Breast epithelium (tissue), 4 donors: ENCODE measurements around the gene JSRP1. TPM values are rescaled to one million over a fixed set of nuclear protein-coding genes. Genes with fewer than 3 reads are reported as not detected.

Experiments used
- DNase-seq, 2 donors: peaks; one replicate each; pipeline ENCODE4 v3.0.0-alpha.2; 2019; ENCODE audit warnings: low spot score in 2 of 2
- H3K27ac ChIP-seq, 2 donors: fragments of 200-600 bp; sonication (generic) in 1 of 2; one replicate each; pipeline ENCODE4 v1.5.1; 2016 to 2019; ENCODE audit warnings: mild to moderate bottlenecking in 1 of 2
- H3K27me3 ChIP-seq, 2 donors: fragments of 200-600 bp; sonication (generic) in 1 of 2; one replicate each; pipeline versions ENCODE4 v1.5.1 to v1.6.0; 2017 to 2019; ENCODE audit warnings: control low read depth in 1 of 2, mild to moderate bottlenecking in 1 of 2
- H3K36me3 ChIP-seq: fragments of 200-600 bp; one replicate; pipeline ENCODE4 v1.5.1; 2019
- H3K4me1 ChIP-seq, 2 donors: fragments of 200-600 bp; sonication (generic); one replicate each; pipeline ENCODE4 v1.5.1; 2016 to 2019; ENCODE audit warnings: control low read depth in 1 of 2
- H3K4me3 ChIP-seq, 3 donors: fragments of 200-600 bp; sonication (generic); 1 replicate in 2 of 3; 2 replicates in 1 of 3; pipeline ENCODE4 v1.5.1; 2016 to 2019; ENCODE audit warnings: mild to moderate bottlenecking in 3 of 3, moderate library complexity in 2 of 3
- H3K9me3 ChIP-seq, 2 donors: fragments of 200-600 bp; sonication (generic) in 1 of 2; one replicate each; pipeline ENCODE4 v1.5.1; 2016 to 2019; ENCODE audit warnings: control low read depth in 1 of 2
- CTCF ChIP-seq, 3 donors: fragments of 450-650 bp; IDR thresholded peaks; one replicate each; pipeline ENCODE4 v1.5.1; 2016 to 2017; ENCODE audit warnings: antibody characterized with exemption in 3 of 3, mild to moderate bottlenecking in 3 of 3, moderate library complexity in 3 of 3
- POLR2A ChIP-seq: fragments of 450-650 bp; IDR thresholded peaks from one replicate; pipeline ENCODE4 v1.6.1; 2016; ENCODE audit warnings: antibody characterized with exemption, mild to moderate bottlenecking, moderate library complexity
- POLR2AphosphoS5 ChIP-seq, 3 donors: sonication (generic); formaldehyde crosslinking; IDR thresholded peaks; one replicate each; pipeline ENCODE4 v1.6.1; 2017; ENCODE audit warnings: antibody characterized with exemption in 3 of 3
- intact Hi-C: fragments of 100-400 bp; cut with DNase I; formaldehyde crosslinking; loops from one replicate; pipeline ENCODE4 v1.15.1; 2023; ENCODE audit warnings: low total_unique reads
- total RNA-seq, 3 donors: library from RNA; depleted of rRNA; stranded (reverse); fragments of >200 nt; gene quantifications; one replicate each; pipeline ENCODE4 v1.1.0, GENCODE V29; 2016

The JSRP1 gene
- total RNA-seq, 3 donors from 2014 or later, result 1.0 to 2.3 TPM; not detected in 1

- no peaks in the 10 kb centered on the region for H3K4me1 ChIP-seq
- H3K36me3 ChIP-seq, result no peaks in the 10 kb centered on the region
- TF ChIP-seq CTCF (IDR thresholded peaks at IDR 0.05) (no peak), POLR2AphosphoS5 (IDR thresholded peaks at IDR 0.05) (no peak)
- no peak for DNase-seq
- H3K27ac ChIP-seq, result peak overlapping the region in 1 of 2 donors; percentile 22
- no peak overlapping the region for H3K4me3 ChIP-seq
- H3K9me3 ChIP-seq, result no peaks in the 10 kb centered on the region
- no peaks in the 10 kb centered on the region for H3K27me3 ChIP-seq
- intact Hi-C loops, result no loop called here
Measured at GRCh38 chr19:2221250-2221831, 34.9 kb downstream of the JSRP1 start.

- Histone ChIP-seq H3K27me3 (no peaks in the 10 kb centered on the region), H3K4me1 (no peaks in the 10 kb centered on the region), H3K27ac (no peak overlapping the region), H3K36me3 (no peaks in the 10 kb centered on the region), H3K4me3 (no peak overlapping the region), H3K9me3 (no peaks in the 10 kb centered on the region)
- no peak for TF ChIP-seq POLR2AphosphoS5 (IDR thresholded peaks at IDR 0.05)
- TF ChIP-seq POLR2A, result no peak
- TF ChIP-seq CTCF (IDR thresholded peaks at IDR 0.05), result no peak
- no peak for DNase-seq
- intact Hi-C loops, result no loop called here
Measured at GRCh38 chr19:2219726-2220125, 36.5 kb downstream of the JSRP1 start.

- no peak overlapping the region for H3K4me3 ChIP-seq
- no peaks in the 10 kb centered on the region for H3K27me3 ChIP-seq
- TF ChIP-seq POLR2A, result no peak
- no peak for TF ChIP-seq CTCF (IDR thresholded peaks at IDR 0.05)
- TF ChIP-seq POLR2AphosphoS5 (IDR thresholded peaks at IDR 0.05), result no peak
- intact Hi-C loops, result no loop called here
- no peak for DNase-seq
- no peaks in the 10 kb centered on the region for H3K36me3 ChIP-seq
- H3K4me1 ChIP-seq, result no peaks in the 10 kb centered on the region
- H3K9me3 ChIP-seq, result no peaks in the 10 kb centered on the region
- no peak overlapping the region for H3K27ac ChIP-seq
Measured at GRCh38 chr19:2217591-2217990, 38.6 kb downstream of the JSRP1 start.

GRCh38 chr19:2216361-2217225 lies 39.6 kb downstream of the JSRP1 start:
- Histone ChIP-seq H3K27me3 (no peaks in the 10 kb centered on the region), H3K9me3 (no peaks in the 10 kb centered on the region), H3K27ac (no peak overlapping the region), H3K4me1 (no peaks in the 10 kb centered on the region), H3K4me3 (no peak overlapping the region), H3K36me3 (no peaks in the 10 kb centered on the region)
- DNase-seq, result no peak
- intact Hi-C loops, result no loop called here
- no peak for TF ChIP-seq POLR2A
- TF ChIP-seq CTCF (IDR thresholded peaks at IDR 0.05), result no peak
- no peak for TF ChIP-seq POLR2AphosphoS5 (IDR thresholded peaks at IDR 0.05)

- peaks cover 5% of the 10 kb centered on the region for H3K36me3 ChIP-seq
- H3K27ac ChIP-seq, result no peak overlapping the region
- no peaks in the 10 kb centered on the region for H3K4me1 ChIP-seq
- intact Hi-C loops, result no loop called here
- no peak for TF ChIP-seq POLR2A
- no peak for TF ChIP-seq POLR2AphosphoS5 (IDR thresholded peaks at IDR 0.05)
- TF ChIP-seq CTCF (IDR thresholded peaks at IDR 0.05), result no peak
- DNase-seq, result no peak
- H3K4me3 ChIP-seq, result no peak overlapping the region
- H3K27me3 ChIP-seq, result no peaks in the 10 kb centered on the region
- H3K9me3 ChIP-seq, result no peaks in the 10 kb centered on the region
Measured at GRCh38 chr19:2215281-2215751, 40.9 kb downstream of the JSRP1 start.
